Endothelial cell of umbilical vein (primary cell): Measurements from ENCODE around the gene PYGO2. TPM values are rescaled to one million over a fixed set of nuclear protein-coding genes. Genes with fewer than 3 reads are reported as not detected.
"Not testable (repeated sequence)": the region's sequence is repeated elsewhere in the genome, so short reads cannot be mapped to it uniquely, and the experiment has no call there.

Experiments
- BruUV-seq: library from RNA; stranded (reverse); fragments of 400-500 nt; replicated peaks from 2 replicates; lab custom pipeline; 2021; lab: Mats Ljungman, UMichigan
- CTCF ChIA-PET: fragments of 300-600, 350-600 bp; sonication (Branson Sonifier 250); formaldehyde crosslinking; loops from one replicate; lab custom pipeline; 2021; ENCODE audit warnings: antibody characterized with exemption, inconsistent platforms; lab: Charles Lee
- POLR2A ChIA-PET: fragments of 300-600, 350-600 bp; sonication (Branson Sonifier 250); formaldehyde crosslinking; loops from one replicate; lab custom pipeline; 2021; ENCODE audit warnings: antibody characterized with exemption, inconsistent platforms; lab: Charles Lee
- DNase-seq: peaks from one replicate; pipeline ENCODE4 v3.0.0-alpha.2; 2011; ENCODE audit warnings: low read depth, low spot score
- FAIRE-seq: peaks from 2 replicates; lab custom pipeline; 2011; peaks lifted over from hg19 to GRCh38; lab: Jason Lieb, UNC
- H2AFZ ChIP-seq: 2 replicates; pipeline ENCODE4 v1.6.0; 2012; ENCODE audit warnings: low read depth, low read length, control low read depth, inconsistent platforms
- H3K27ac ChIP-seq: 2 replicates; pipeline ENCODE4 v1.5.1; 2011; ENCODE audit warnings: low read depth, mild to moderate bottlenecking, control low read depth, low read length, moderate library complexity; ENCODE audit not compliant: insufficient read depth
- H3K27me3 ChIP-seq, 2 experiments: 2 replicates each; pipeline versions ENCODE4 v1.6.0 to v1.6.1; 2011; ENCODE audit warnings: low read length in 2 of 2, mixed read lengths in 1 of 2; ENCODE audit not compliant: control insufficient read depth in 2 of 2, insufficient read depth in 2 of 2
- H3K36me3 ChIP-seq, 2 experiments: 2 replicates in 1 of 2; 3 replicates in 1 of 2; pipeline ENCODE4 v1.5.1; 2011; ENCODE audit warnings: low read length in 2 of 2, mild to moderate bottlenecking in 1 of 2, moderate library complexity in 1 of 2; ENCODE audit not compliant: control insufficient read depth in 2 of 2, insufficient read depth in 2 of 2; ENCODE audit errors: extremely low read depth in 1 of 2
- H3K4me1 ChIP-seq: 3 replicates; pipeline ENCODE4 v1.5.1; 2011; ENCODE audit warnings: mild to moderate bottlenecking, low read length; ENCODE audit not compliant: control insufficient read depth, insufficient read depth; ENCODE audit errors: extremely low read depth
- H3K4me2 ChIP-seq: 2 replicates; pipeline ENCODE4 v1.6.1; 2011; ENCODE audit warnings: low read length, control low read depth, mixed read lengths; ENCODE audit not compliant: insufficient read depth
- H3K4me3 ChIP-seq, 3 experiments: fragments of 200-600 bp in 1 of 3; sonication (generic), shearing (Covaris generic) in 1 of 3; replicated peaks in 1 of 3; 2 replicates each; pipeline ENCODE4 v1.5.1; 2011 to 2016; ENCODE audit warnings: control low read depth in 3 of 3, low read length in 3 of 3, mild to moderate bottlenecking in 2 of 3, inconsistent platforms in 1 of 3, low read depth in 1 of 3, moderate library complexity in 1 of 3; ENCODE audit not compliant: insufficient read depth in 1 of 3
- H3K79me2 ChIP-seq: 2 replicates; pipeline ENCODE4 v1.6.0; 2012; ENCODE audit warnings: low read length, inconsistent platforms; ENCODE audit not compliant: control insufficient read depth, insufficient read depth
- H3K9ac ChIP-seq: replicated peaks from 2 replicates; pipeline ENCODE3; 2011; ENCODE audit warnings: low read length, control low read depth; ENCODE audit not compliant: insufficient read depth; ENCODE audit errors: extremely low read depth
- H3K9me1 ChIP-seq: replicated peaks from 3 replicates; pipeline ENCODE4 v1.6.0; 2011; ENCODE audit warnings: mild to moderate bottlenecking, low read length; ENCODE audit not compliant: control insufficient read depth, insufficient read depth; ENCODE audit errors: extremely low read depth
- H3K9me3 ChIP-seq: replicated peaks from 2 replicates; pipeline ENCODE4 v1.5.1; 2012; ENCODE audit warnings: low read length, inconsistent platforms; ENCODE audit not compliant: control insufficient read depth, insufficient read depth
- H4K20me1 ChIP-seq: replicated peaks from 2 replicates; pipeline ENCODE3; 2011; ENCODE audit warnings: mild to moderate bottlenecking, low read length; ENCODE audit not compliant: control insufficient read depth, insufficient read depth; ENCODE audit errors: extremely low read depth
- EZH2 ChIP-seq: IDR thresholded peaks from 2 replicates; pipeline ENCODE4 v1.6.1; 2012; ENCODE audit warnings: borderline replicate concordance, low read depth, mild to moderate bottlenecking, moderate library complexity, low read length, inconsistent platforms; ENCODE audit not compliant: severe bottlenecking
- FOS ChIP-seq: IDR thresholded peaks from 2 replicates; pipeline ENCODE4 v1.6.1; 2011; ENCODE audit warnings: mild to moderate bottlenecking, low read length, moderate library complexity, borderline replicate concordance; ENCODE audit not compliant: insufficient read depth
- GATA2 ChIP-seq: IDR thresholded peaks from 2 replicates; pipeline ENCODE4 v1.7.0; 2011; ENCODE audit warnings: low read depth, mild to moderate bottlenecking, moderate library complexity, mixed read lengths, low read length; ENCODE audit not compliant: insufficient read length, insufficient read depth
- JUN ChIP-seq: IDR thresholded peaks from 2 replicates; pipeline ENCODE4 v1.6.1; 2011; ENCODE audit warnings: borderline replicate concordance, low read depth; ENCODE audit not compliant: insufficient read length, insufficient read depth
- MYC ChIP-seq: IDR thresholded peaks from one replicate; pipeline ENCODE4 v1.6.1; 2011; ENCODE audit warnings: mild to moderate bottlenecking, low read depth, low read length
- POLR2A ChIP-seq: IDR thresholded peaks from 2 replicates; pipeline ENCODE4 v1.6.1; 2012; ENCODE audit warnings: low read depth, mild to moderate bottlenecking, control low read depth, low read length
- POLR2AphosphoS5 ChIP-seq: IDR thresholded peaks from 2 replicates; pipeline ENCODE4 v1.6.1; 2012; ENCODE audit warnings: low read depth, mild to moderate bottlenecking, control low read depth, low read length, moderate library complexity; ENCODE audit not compliant: insufficient read depth
- dilution Hi-C: fragments of 300-500 bp; cut with MboI; formaldehyde crosslinking; loops from one replicate; pipeline ENCODE4 v1.15.0; 2019; ENCODE audit warnings: low sequenced_read_pairs; ENCODE audit not compliant: extremely low pct_ligation_motif_present
- intact Hi-C: fragments of 100-400 bp; cut with micrococcal nuclease; formaldehyde crosslinking; loops from one replicate; pipeline ENCODE4 v1.10.0; 2022
- polyA plus RNA-seq, 4 experiments: library from polyadenylated mRNA; depleted of rRNA in 3 of 4; stranded (reverse) in 3 of 4; unstranded in 1 of 4; fragments of >200 nt; gene quantifications; 2 replicates each; pipeline versions ENCODE4 v1.2.1 to v1.2.3, GENCODE V29; 2011 to 2012; ENCODE audit warnings: missing spikeins in 1 of 4
- total RNA-seq: library from RNA; stranded (reverse); gene quantifications from 2 replicates; pipeline ENCODE4 v1.2.3, GENCODE V29; 2021
- TF ChIP-seq, protein P1 (sequence below): IDR thresholded peaks from 2 replicates; pipeline ENCODE4 v1.6.1; 2011; ENCODE audit not compliant: insufficient read depth, insufficient read length
- TF ChIP-seq, protein P2 (sequence below), 2 donors: IDR thresholded peaks; 1 replicate in 1 of 2; 2 replicates in 1 of 2; pipeline ENCODE4 v1.5.1; 2011; ENCODE audit warnings: low read length in 2 of 2, mild to moderate bottlenecking in 2 of 2, moderate library complexity in 2 of 2, control low read depth in 1 of 2, inconsistent platforms in 1 of 2, low read depth in 1 of 2; ENCODE audit not compliant: insufficient read depth in 1 of 2; ENCODE audit errors: extremely low read depth in 1 of 2

Gene PYGO2
- total and polyA plus RNA-seq, 2 donors (not counting 3 experiments of a cell fraction or from before 2014, with no cell fraction given): 19.3 to 21.5 TPM

DNA sequence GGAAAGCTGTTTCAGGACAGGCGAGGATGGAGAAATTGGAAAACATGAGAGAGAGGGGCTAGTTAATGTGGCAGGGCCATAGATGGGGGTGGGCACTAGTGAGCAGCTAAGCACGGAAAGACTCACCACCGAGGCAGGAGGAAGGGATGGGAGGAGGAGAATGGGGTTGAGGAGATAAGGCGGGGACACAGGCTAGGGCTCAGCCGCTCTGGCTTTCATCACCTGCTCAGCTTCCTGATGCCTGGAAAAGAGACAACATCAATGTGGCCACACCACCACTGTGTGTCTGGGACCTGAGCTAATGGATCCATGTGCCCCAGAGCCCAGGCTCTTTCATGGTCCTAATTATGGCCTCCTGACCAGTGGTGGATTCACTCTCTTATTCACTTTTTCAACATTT, 52.6 kb downstream of the PYGO2 start:
- dilution Hi-C loops: no loop called here
- TF ChIP-seq, protein P1, sequence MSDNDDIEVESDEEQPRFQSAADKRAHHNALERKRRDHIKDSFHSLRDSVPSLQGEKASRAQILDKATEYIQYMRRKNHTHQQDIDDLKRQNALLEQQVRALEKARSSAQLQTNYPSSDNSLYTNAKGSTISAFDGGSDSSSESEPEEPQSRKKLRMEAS: no peak
- TF ChIP-seq POLR2AphosphoS5: no peak
- no peak for TF ChIP-seq GATA2
- no peak for TF ChIP-seq POLR2A
- no peak for TF ChIP-seq FOS
- TF ChIP-seq MYC: no peak
- no peak for TF ChIP-seq JUN
- no peak for TF ChIP-seq EZH2
- TF ChIP-seq, protein P2, sequence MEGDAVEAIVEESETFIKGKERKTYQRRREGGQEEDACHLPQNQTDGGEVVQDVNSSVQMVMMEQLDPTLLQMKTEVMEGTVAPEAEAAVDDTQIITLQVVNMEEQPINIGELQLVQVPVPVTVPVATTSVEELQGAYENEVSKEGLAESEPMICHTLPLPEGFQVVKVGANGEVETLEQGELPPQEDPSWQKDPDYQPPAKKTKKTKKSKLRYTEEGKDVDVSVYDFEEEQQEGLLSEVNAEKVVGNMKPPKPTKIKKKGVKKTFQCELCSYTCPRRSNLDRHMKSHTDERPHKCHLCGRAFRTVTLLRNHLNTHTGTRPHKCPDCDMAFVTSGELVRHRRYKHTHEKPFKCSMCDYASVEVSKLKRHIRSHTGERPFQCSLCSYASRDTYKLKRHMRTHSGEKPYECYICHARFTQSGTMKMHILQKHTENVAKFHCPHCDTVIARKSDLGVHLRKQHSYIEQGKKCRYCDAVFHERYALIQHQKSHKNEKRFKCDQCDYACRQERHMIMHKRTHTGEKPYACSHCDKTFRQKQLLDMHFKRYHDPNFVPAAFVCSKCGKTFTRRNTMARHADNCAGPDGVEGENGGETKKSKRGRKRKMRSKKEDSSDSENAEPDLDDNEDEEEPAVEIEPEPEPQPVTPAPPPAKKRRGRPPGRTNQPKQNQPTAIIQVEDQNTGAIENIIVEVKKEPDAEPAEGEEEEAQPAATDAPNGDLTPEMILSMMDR (IDR thresholded peaks at IDR 0.05; ENCODE audit: extremely low read depth in 1 of 2, insufficient read depth in 1 of 2, low read depth in 1 of 2, low read length in 2 of 2): no peak
- Histone ChIP-seq H3K79me2 (no peaks in the 10 kb centered on the region), H3K36me3 (no peaks in the 10 kb centered on the region), H3K9me1 (no peaks in the 10 kb centered on the region), H3K4me3 (no peak overlapping the region), H4K20me1 (no peaks in the 10 kb centered on the region), H2AFZ (no peak overlapping the region), H3K9me3 (no peaks in the 10 kb centered on the region), H3K4me1 (no peaks in the 10 kb centered on the region), H3K4me2 (no peak overlapping the region), H3K27ac (no peak overlapping the region), H3K27me3 (peaks cover 0 to 5% of the 10 kb centered on the region in 2 experiments), H3K9ac (no peak overlapping the region)
- intact Hi-C loops: no loop called here
- ChIA-PET POLR2A (interaction anchor here (0.6 kb wide), 1 partner anchor 21 kb away, joined by 5 read pairs; no protein-coding TSS in a partner anchor), CTCF (no interaction called here)
- DNase-seq (no peak), FAIRE-seq (no peak)
- BruUV-seq: no TSS peak

DNA sequence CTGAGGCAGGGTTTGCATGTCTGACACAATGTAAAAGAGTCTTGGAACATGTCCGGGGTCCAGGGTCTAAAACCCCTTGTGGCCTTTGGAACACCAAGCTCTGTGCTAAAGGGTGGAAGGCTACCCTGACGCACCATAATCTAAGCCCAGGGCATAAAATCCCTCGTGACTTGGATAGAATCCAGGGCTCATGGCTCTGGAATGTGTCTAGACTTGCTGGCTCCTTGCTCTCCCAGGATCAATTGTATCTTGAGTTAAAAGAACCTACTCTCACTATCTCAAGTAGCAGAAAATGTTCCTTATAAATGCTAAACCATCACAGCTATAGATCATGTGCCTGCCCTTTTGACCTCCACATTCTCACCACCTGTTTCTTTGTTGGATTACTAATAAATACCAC, 53.5 kb downstream of the PYGO2 start:
- H3K9ac ChIP-seq, H3K36me3 ChIP-seq, H3K4me1 ChIP-seq, H3K9me3 ChIP-seq, H2AFZ ChIP-seq, intact Hi-C loops, H3K4me2 ChIP-seq, H3K9me1 ChIP-seq, H3K4me3 ChIP-seq, POLR2A ChIA-PET, BruUV-seq, dilution Hi-C loops, H3K79me2 ChIP-seq, H4K20me1 ChIP-seq, H3K27ac ChIP-seq, FAIRE-seq, H3K27me3 ChIP-seq, DNase-seq: not testable (repeated sequence)
- CTCF ChIA-PET: interaction anchor here (1.3 to 1.8 kb wide), 3 partner anchors 9 to 154 kb away, joined by 4 to 5 read pairs (median 4); no protein-coding TSS in a partner anchor
